ENCODE measurements around the gene RNH1.

RNH1 gene

DNA sequence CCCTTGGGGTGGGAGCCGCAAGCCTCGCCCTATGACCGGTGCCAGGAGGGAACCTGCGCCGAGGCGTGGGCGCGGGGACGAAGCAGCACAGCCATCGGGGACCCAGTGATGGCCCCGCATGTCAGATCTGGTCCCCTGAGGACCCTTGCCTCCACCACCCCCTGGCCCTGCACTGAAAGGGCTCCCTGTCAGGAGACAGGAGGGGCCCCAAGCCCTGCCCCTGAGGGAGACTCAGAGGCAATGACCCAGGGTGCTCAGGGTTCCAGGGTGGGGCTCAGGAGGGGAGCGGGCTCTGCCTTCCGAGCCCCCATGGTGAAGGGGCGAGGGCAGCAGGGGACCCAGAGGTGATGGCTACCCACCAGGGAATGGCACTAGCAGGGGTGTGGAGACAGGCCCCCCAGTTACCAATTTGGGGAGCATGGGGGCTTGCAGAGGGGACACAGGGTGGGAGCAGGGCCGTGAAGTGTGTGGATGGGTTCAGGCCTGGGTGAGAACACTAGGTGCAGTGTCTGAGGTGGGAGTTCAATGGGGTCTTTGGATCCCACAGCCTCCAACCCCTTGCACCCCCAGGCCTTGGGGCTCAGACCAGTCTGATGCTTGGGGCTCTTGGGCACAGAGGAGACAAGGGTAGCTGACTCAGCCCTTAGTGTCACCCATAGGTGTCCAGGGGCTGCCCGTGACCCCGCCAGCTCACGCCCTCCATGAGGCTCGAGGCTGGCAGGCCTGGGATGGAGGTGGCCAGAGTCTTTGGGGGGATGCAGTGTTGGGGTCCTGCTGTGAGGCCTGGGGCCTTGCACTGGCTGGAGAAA, 30.8 kb upstream of the RNH1 start:
- DNase-seq (ENCODE audit: low read depth), result no peak

DNA sequence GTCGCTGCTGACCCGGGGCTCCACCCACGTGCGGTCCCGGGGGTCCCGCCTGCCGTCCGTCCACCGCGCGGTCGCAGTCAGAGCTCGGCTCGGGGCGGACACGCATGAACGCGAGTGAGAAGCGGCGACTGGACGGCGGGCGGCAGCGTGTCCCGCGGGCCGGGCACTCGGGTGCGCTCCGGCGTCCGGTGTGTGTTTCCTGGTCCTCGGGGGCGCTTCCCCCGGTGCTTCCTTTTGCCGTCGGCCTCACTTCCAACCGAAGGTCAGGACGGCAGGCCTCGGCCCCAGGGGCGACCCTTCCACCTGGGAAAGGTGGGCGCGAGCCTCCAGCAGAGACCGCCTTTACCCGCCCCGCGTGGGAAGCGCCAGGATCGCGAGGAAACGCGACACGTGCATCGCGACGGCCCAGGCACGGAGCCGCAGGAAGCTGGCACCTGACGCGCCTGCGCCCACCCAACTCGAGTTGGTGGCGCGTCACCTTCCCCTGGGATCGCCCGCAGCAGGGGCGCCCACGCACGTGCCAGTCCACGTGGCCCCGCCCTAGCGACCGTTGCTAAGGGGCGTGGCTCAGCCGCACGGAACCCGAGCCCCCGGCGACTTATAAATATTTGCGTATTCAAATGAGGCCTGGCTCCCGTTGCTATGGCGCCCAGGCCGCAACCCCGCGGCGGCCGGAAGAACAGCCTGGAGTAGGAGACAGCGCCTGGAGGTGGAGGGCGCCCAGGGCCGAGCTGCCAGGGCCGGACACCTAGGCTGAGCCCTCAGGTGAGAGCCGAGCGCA, 30.0 kb upstream of the RNH1 start, which contains the start of gene LRRC56:
Gene LRRC56 (plus strand): TSS at position 687 of the 781 bp plus-strand sequence. CDS start 3,158 bp downstream, outside the sequence.
- DNase-seq (ENCODE audit: low read depth), result peak; percentile 76

DNA sequence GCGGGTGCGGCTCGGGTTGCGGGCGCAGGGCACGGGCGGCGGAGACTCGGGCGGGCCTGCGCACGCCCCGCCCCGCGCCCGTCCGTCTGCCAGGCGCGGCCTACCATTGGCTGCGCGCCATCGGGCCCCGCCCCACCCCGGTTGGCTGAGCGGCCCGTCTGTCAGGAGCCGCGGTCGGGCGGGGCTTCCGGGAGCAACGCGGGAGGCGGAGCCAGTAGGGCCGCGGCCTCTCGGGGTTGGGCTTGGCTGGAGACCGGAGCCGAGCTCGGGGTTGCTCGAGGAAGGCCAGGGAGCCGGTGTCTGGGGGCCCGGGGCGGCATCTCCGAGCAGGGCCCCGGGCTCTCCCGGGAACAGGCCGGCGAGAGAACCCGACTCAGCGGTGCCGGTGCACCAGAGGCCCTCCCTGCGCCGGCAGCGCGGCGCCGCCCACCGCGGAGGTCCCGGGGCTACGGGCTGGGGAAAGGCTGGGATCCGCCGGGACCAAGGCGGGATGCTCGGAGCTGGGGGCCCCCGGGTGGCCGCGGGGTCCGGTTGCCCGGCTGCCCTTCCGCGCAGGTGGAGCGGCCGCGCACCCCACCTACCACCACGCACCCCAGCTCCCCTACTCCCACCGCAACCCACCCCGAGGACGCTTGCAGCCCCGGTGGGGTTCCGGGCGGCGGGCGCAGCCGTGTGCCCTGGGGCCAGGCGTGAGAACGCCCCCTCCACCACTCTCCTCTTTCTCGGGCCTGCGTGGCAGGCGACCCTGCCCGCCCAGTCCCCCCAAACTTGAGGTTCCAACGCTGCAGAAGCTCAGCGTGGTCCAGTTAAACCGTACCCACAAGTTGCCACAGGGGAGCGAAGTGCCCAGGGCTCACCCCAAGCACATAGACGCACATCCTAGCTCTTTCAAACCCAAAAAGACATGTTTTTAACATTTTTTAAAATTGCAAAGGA, 28.7 kb upstream of the RNH1 start, which contains the start of gene HRAS:
Gene HRAS (minus strand): TSS at position 58 of the 936 bp plus-strand sequence.
- DNase-seq (ENCODE audit: low read depth), result peak; percentile 85

DNA sequence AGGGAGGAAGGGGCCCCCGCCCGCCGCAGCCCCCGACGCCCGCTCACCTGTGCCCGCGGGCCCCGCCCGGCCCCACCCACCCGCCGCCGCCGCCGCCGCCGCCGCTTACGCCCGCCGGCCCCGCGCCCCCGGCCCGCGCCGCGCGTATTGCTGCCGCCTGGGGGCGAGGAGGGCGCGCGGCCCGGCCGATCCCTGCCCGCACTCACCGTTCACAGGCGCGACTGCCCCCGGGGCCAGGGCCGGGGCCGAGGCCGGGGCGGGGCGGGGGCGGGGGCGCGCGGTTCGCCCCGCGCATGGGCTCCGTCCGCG, 28.1 kb upstream of the RNH1 start:
- DNase-seq (ENCODE audit: low read depth), result no peak

DNA sequence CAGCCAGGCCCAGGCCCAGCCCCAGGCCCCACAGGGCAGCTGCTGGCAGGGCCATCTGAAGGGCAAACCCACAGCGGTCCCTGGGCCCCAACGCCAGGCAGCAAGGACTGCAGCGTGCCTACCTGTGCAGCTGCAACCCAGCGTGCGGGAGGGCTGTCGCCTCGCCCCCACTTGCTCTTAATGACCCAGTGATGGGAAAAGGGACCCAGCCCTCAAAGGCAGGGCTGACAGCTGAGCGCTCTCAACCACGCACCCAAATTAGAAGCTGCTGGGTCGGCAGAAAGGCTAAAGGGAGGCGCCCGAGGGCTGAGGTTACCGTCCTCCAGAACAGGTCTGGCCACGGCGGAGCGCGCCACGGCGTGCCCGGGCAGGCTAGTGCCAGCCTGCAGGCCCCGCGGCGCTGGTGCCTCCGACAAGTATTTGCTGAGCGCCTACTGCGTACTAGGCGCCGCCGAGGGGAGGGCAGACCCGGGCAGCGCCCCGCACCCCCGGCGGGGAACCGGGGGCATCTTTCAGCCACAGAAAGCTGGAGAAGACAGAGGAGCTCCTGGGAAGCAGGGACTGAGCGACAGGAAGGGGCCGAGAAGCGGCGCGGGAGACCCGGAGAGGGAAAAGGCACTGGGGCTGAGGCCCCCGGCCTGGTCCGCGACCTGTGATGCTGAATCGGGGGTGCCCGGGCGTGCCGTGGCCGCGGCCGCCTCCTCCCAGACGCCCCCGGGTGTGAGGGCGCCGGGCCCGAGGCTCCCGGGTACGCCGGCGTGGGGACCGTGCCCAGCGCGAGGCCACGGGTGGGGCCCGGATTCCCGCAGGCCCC, 27.6 kb upstream of the RNH1 start:
- peak; percentile 11 for DNase-seq (ENCODE audit: low read depth)

DNA sequence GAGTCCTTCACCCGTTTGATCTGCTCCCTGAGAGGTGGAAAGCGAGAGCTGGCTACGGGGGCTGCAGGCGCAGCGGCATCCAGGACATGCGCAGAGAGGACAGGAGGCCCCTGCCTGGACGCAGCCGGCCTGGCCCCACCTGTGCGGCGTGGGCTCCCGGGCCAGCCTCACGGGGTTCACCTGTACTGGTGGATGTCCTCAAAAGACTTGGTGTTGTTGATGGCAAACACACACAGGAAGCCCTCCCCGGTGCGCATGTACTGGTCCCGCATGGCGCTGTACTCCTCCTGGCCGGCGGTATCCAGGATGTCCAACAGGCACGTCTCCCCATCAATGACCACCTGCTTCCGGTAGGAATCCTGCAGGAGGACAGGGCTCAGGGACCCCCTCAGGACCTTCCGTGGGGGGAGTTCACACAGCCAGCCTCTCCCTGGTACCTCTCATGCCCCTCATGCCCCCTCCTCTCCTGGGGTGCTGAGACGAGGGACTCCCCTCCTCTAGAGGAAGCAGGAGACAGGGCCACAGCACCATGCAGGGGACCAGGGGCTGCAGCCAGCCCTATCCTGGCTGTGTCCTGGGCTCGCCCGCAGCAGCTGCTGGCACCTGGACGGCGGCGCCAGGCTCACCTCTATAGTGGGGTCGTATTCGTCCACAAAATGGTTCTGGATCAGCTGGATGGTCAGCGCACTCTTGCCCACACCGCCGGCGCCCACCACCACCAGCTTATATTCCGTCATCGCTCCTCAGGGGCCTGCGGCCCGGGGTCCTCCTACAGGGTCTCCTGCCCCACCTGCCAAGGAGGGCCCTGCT, 26.7 kb upstream of the RNH1 start:
- DNase-seq (ENCODE audit: low read depth), result no peak

DNA sequence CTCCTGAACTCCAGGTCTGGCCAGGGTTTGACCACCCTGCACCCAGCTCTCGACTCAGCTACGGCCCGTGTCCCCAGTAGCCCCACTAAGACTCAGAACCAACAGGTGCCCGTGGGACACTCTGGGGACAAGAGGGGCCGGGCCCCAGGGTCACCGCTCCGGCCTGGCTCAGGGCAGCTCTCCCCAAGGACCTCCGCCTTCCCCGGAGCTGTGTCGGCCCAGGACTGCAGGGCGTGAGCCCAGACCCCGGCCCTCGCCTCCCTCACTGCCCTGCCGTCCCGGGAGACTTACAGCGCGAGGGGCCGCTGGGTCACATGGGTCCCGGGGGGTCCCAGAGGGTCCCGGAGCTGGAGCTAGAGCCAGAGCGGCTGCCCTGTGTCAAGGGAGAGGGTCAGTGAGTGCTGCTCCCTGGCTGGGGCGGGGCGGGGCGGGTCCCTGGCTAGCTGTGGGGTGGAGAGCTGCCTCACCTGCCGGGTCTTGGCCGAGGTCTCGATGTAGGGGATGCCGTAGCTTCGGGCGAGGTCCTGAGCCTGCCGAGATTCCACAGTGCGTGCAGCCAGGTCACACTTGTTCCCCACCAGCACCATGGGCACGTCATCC, 26.0 kb upstream of the RNH1 start:
- no peak for DNase-seq (ENCODE audit: low read depth)

DNA sequence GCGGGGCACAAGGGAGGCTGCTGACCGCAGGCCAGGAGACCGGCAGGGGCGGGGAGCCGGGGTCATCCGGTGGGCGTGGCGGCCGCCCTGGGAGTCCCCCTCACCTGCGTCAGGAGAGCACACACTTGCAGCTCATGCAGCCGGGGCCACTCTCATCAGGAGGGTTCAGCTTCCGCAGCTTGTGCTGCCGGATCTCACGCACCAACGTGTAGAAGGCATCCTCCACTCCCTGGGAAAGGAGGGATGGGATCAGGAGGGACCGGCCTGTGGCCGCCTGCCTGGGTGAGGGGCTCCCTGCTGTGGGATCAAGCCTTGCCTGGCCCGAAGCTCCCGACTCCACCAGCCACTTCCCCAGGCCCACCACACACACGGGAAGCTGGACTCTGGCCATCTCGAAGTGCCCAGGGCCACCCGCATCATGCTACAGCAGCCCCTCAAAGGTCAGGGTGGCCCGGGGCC, 25.5 kb upstream of the RNH1 start:
- DNase-seq (ENCODE audit: low read depth), result no peak

DNA sequence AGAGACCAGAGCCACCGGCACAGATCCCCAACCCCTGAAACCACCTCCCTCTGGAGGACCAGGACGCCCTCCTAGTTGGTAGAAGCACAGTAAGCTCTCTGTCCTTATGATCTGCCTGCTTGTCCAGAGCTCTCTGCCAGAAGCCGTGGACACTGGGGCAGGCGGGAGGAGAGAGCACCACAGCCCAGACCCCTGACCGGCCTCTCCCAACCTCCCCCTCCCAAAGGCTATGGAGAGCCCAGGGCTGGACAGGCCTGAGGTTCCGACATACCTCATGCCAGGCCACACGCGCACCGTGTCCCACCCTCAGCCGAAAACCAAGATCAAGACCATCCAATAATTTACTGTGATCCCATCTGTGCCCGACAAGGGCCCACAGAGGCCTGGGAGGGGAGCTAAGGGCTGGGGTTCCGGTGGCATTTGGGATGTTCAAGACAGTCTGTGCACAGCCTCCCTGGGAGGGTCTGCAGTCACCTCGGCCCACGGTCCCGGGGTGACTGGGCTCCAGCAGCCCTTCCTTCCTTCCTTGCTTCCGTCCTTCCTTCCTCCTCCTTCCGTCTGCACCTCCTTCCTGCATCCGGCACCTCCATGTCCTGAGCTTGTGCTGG, 25.0 kb upstream of the RNH1 start:
- no peak for DNase-seq (ENCODE audit: low read depth)

DNA sequence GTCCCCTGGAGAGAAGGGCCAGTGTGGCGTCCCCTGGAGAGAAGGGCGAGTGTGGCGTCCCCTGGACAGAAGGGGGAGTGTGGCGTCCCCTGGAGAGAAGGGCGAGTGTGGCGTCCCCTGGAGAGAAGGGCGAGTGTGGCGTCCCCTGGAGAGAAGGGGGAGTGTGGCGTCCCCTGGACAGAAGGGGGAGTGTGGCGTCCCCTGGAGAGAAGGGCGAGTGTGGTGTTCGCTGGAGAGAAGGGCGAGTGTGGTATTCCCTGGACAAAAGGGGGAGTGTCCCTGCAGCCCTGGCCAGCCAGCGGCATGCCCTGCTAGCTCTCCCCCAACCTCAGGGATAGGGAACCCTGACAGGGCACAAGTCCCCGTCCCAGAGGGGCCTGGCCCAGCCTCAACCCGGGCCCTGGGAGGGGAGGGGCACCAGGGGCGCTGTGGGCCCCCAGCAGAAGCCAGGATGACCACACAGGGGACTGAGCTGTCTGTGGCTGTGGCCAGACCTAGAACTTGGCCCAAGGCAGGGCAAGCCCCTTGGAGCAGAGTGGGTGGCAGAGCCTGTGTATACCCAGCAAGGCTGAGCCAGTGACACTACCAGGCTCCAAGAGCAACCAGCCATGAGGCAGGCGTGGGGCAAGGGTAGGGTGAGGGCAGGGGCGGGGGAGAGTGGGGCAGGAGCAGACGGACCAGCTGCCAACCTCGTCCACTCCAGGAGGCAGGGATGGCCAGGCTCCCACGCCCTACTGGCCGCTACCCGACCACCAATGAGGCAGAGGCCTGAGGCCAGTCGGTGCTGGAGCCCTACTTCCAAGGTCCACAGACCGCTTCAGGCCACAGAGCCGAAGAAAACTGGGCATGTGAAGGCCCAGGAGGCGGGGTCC, 24.2 kb upstream of the RNH1 start:
- no peak for DNase-seq (ENCODE audit: low read depth)

DNA sequence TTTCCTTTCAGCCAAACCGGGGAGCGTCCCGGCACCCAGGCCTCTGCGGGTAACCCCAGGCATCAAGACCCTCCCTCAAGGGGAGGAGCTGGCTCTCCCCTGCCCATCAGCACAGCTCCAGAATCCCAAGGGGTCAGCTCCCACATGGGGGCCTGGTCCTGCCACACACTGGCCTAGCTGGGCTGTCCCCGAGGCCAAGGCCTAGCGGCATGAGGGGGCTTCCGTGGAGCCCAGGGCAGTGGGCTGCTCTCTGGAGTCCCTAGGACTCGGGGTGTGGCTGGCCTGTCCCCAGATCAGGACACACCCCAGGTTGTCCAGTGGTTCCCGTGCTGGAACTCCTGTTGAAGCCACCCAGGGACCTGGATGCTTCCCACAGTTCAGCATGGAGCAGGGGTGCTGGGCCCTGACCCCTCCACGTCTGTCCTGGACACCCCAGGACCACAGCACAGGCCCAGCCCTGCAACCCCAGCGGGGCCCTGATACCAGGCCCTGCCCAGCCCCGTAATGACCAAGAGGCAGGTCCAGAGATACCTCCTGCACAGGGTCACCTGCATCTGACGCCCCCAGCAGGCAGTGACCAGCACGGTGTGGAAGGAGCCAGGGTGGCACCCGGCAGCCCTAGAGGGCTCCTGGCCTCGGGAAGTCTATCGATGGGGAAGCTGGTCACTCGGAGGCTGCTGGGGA, 22.8 kb upstream of the RNH1 start:
- no peak for DNase-seq (ENCODE audit: low read depth)

DNA sequence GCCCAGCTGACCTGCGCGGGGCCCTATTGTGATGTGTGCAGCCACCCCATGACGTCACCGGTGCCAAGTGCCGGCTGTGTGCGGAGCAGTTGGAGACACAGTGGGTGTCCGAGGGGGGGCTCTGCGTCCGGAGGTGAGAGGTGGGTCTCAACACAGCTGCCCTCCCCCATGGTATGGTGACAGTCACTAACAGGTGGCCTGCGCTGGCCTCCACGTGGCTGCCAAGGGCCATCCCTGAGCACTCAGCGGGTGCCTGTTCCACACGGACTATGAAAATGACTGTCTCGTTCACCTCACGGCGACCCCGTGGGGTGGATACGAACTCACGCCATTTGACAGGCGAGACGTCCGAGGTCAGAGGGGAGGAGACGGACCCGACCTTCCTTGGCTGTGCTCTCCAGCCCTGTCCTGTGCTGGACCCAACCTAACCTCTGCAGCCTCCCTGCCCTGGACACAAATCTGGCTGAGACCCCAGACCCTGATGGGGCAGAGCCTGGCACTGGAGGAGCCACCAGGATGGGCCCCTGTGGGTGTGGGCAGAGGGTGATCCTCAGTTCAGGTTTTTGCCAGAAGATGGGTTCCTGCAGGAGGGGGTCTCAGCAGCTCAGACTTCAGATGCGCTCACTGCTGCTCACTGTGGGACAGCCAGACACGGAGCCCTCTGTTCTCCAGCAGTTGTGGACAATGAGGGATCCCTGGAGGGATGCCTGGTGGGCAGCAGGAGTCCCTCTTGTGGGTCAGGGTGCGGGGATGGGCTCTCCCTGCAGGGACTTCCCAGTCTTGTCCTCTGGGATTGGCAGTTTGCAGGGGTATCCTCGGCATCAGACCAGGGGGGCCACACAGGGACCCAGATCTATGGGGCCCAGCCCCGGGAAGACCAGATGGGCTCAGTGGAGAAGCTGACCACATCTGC, 22.0 kb upstream of the RNH1 start:
- no peak for DNase-seq (ENCODE audit: low read depth)

DNA sequence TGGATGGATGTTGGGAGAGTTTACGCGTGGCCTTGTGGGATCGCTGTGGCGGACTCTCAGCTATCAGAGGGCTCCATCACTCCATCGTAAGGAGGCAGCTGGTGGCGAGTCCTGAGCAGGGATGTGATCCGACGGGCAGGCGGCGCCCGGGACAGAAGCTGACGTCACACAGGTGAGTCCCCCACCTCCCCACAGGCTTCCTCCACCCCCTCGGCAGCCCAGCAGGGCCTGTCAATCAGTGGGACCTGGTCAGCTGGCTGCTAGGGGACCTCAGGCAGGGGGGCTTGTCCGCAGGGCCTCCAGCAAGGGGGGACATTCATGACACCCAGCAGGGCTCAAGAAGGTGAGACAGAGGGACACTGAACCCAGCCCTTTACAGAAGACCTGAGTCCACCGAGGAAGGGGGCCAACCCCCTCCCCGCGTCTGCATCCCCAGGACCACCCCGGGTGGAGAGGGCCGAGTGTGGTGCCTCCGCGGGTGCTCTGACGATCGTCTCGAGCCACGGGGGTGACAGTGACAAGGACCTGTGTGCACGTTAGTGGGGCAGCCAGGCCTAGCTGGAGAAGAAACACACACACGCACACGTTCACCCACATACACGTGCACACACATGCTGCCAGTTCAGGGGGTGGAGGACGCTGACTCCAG, 21.2 kb upstream of the RNH1 start:
- no peak for DNase-seq (ENCODE audit: low read depth)

DNA sequence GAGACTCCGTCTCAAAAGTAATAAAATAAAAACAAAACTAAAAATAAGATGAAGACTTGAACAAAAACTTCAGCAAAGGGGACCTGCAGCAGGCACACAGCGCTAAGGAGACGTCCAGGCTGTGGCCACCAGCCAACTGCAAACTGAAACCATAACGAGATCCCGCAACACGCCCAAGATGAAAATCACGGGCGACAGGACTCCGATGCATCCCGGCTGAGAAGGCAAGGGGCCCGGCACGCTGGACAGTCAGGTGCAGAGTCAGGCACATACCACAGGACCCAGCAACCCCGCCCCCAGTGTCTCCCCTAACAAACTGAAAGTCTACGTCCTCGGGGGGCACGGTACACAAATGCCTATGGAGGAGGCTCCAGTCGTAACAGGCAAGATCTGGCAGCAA, 19.1 kb upstream of the RNH1 start:
- no peak for DNase-seq (ENCODE audit: low read depth)

DNA sequence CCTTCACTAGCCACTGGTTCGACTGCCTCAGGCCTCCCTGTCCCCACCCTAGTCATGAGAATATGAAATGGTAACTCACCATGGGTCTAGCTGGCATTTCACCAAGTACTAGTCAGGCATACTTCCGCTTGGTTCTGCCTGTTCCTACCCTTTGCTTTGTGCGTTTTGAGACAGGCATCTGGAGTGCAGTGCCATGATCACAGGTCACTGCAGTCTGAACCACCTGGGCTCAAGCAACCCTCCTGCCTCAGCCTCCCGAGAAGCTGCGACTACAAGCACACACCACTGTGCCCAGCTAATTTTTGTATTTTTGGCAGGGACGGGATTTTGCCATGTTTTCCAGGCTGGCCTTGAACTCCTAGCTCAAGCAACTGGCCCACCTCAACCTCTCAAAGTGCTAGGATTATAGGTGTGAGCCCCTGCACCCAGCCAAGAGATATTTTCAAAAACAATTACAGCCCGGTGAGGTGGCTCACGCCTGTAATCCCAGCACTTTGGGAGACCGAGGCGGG, 14.2 kb upstream of the RNH1 start:
- DNase-seq (ENCODE audit: low read depth), result no peak
